GM12864 (cell line): Measurements from ENCODE around the gene ETDC.
A peak's percentile ranks its signal among the peaks of the same experiment; 100 is the strongest.

Experiments
- DNase-seq: peaks from one replicate; pipeline ENCODE4 v3.0.0-alpha.2; 2011; ENCODE audit warnings: low read depth
- H3K4me3 ChIP-seq: 2 replicates; pipeline ENCODE4 v1.5.1; 2011; ENCODE audit warnings: mild to moderate bottlenecking, low read depth, low read length, control low read depth
- CTCF ChIP-seq: IDR thresholded peaks from 2 replicates; pipeline ENCODE4 v1.5.1; 2011; ENCODE audit warnings: low read depth, mild to moderate bottlenecking, moderate library complexity, low read length, control low read depth, inconsistent platforms; ENCODE audit errors: missing control alignments

The ETDC gene

DNA sequence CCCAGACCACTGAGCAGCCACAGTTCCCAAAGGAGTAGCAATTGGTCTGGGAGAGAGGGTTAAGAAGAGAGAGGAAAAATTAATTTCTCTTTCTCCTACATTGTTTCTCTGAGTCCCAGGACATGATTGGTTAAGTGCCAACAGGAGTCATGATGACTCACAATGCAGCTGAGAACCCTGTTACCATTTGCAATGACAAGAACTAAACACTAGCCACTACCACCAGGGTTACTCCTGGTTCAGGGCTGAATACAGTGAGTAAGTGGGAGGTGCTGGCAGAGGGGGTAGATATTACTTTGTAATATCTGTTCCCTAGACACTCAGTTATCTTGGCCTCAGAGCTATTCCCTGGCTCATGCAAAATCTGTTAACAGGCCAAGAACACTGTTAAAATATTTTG lies 18.0 kb downstream of the ETDC start:
- DNase-seq: no peak
- no peak overlapping the region for H3K4me3 ChIP-seq
- TF ChIP-seq CTCF: no peak

GRCh38 chrX:135328421-135329005 lies 19.2 kb downstream of the ETDC start:
- no peak for DNase-seq
- no peak for TF ChIP-seq CTCF
- no peak overlapping the region for H3K4me3 ChIP-seq

- no peak overlapping the region for H3K4me3 ChIP-seq
- DNase-seq: no peak
- no peak for TF ChIP-seq CTCF
Observed at GRCh38 chrX:135330706-135331105, 21.4 kb downstream of the ETDC start.

DNA sequence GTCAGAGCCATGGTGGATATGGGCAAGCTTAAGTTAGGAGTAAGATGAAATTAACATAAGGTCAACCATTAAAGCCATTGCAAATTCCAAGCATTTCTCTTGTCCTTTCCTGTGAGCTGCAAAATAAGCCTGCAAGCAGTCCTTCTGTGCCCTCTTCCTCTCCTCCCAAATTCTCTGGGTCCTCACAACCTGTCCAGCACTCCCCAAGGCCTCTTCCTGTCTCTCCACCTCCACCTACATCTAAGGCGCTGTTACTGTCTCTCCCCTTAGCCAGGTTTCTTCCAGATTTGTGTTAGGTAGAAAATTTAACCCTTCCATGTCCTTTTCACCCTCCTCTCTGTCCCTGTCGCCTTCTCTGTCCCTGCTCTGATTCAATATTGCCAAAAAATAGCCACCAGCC lies 22.2 kb downstream of the ETDC start:
- DNase-seq: no peak
- H3K4me3 ChIP-seq: no peak overlapping the region
- no peak for TF ChIP-seq CTCF

- no peak for DNase-seq
- TF ChIP-seq CTCF: no peak
- H3K4me3 ChIP-seq: no peak overlapping the region; the same call in 1 of the 2 replicates
Observed at GRCh38 chrX:135340831-135341230, 31.6 kb downstream of the ETDC start.

GRCh38 chrX:135345107-135345589 lies 35.9 kb downstream of the ETDC start:
- H3K4me3 ChIP-seq: peak overlapping the region; percentile 91
- no peak for TF ChIP-seq CTCF
- no peak for DNase-seq

DNA sequence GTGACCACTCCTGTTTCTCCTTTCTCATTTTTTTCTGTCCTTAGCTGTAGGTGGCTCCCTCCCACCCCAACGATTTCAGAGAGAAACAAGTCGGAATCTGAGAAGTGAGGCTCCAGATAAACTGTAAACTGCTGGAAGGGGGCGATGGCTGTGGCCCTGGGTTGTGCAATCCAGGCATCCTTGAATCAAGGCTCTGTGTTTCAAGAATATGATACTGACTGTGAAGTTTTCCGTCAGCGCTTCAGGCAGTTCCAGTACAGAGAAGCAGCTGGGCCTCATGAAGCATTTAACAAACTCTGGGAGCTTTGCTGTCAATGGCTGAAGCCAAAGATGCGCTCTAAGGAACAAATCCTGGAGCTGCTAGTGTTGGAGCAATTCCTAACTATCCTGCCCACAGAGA lies 37.7 kb downstream of the ETDC start:
- no peak overlapping the region for H3K4me3 ChIP-seq
- no peak for TF ChIP-seq CTCF
- DNase-seq: no peak
